HEK293T (cell line): Measurements from ENCODE around the gene POLR2A.

Experiments
- CTCF ChIA-PET: fragments of 350-600 bp; formaldehyde crosslinking; extraction: SDS; loops from one replicate; lab custom pipeline; 2021; ENCODE audit warnings: antibody characterized with exemption, inconsistent platforms; lab: Yijun Ruan, JAX
- POLR2A ChIA-PET: fragments of 350-600 bp; formaldehyde crosslinking; extraction: SDS; loops from one replicate; lab custom pipeline; 2020; ENCODE audit warnings: antibody characterized with exemption, inconsistent platforms; lab: Yijun Ruan, JAX
- DNase-seq: peaks from one replicate; pipeline ENCODE4 v3.0.0; 2012; ENCODE audit warnings: mixed read lengths; ENCODE audit errors: extremely low spot score
- ARNT ChIP-seq: fragments of 450-650 bp; IDR thresholded peaks from 2 replicates; pipeline ENCODE4 v1.6.1; 2017; ENCODE audit warnings: mild to moderate bottlenecking
- BHLHE40 ChIP-seq: fragments of 450-650 bp; IDR thresholded peaks from 2 replicates; pipeline ENCODE4 v1.6.1; 2016; ENCODE audit warnings: mild to moderate bottlenecking, moderate library complexity, borderline replicate concordance
- CTBP1 ChIP-seq: fragments of 450-650 bp; IDR thresholded peaks from 2 replicates; pipeline ENCODE4 v1.6.1; 2016; ENCODE audit warnings: borderline replicate concordance
- ELF4 ChIP-seq: fragments of 450-650 bp; IDR thresholded peaks from 2 replicates; pipeline ENCODE4 v1.6.1; 2017; ENCODE audit warnings: antibody characterized with exemption
- FOXA1 ChIP-seq: fragments of 450-650 bp; IDR thresholded peaks from 2 replicates; pipeline ENCODE4 v1.6.1; 2016; ENCODE audit warnings: mild to moderate bottlenecking
- FOXK2 ChIP-seq: fragments of 450-650 bp; IDR thresholded peaks from 2 replicates; pipeline ENCODE4 v1.6.1; 2016; ENCODE audit warnings: mild to moderate bottlenecking
- FOXM1 ChIP-seq: fragments of 450-650 bp; IDR thresholded peaks from 2 replicates; pipeline ENCODE4 v1.6.1; 2017; ENCODE audit warnings: mild to moderate bottlenecking, borderline replicate concordance
- HDGF ChIP-seq: fragments of 450-650 bp; IDR thresholded peaks from 2 replicates; pipeline ENCODE4 v1.6.1; 2017; ENCODE audit warnings: antibody characterized with exemption, borderline replicate concordance
- L3MBTL2 ChIP-seq: fragments of 450-650 bp; conservative IDR thresholded peaks from 2 replicates; pipeline ENCODE4 v1.6.1; 2016; ENCODE audit warnings: mild to moderate bottlenecking
- LEF1 ChIP-seq: fragments of 450-650 bp; IDR thresholded peaks from 2 replicates; pipeline ENCODE4 v1.6.1; 2017; ENCODE audit warnings: mild to moderate bottlenecking, borderline replicate concordance
- NFRKB ChIP-seq: fragments of 450-650 bp; IDR thresholded peaks from 2 replicates; pipeline ENCODE4 v1.6.1; 2016; ENCODE audit warnings: mild to moderate bottlenecking, moderate library complexity
- PKNOX1 ChIP-seq: fragments of 450-650 bp; IDR thresholded peaks from 2 replicates; pipeline ENCODE4 v1.6.1; 2016
- SP1 ChIP-seq: fragments of 450-650 bp; IDR thresholded peaks from 2 replicates; pipeline ENCODE4 v1.6.1; 2017
- SUZ12 ChIP-seq: fragments of 450-650 bp; IDR thresholded peaks from 2 replicates; pipeline ENCODE4 v1.6.1; 2016; ENCODE audit warnings: mild to moderate bottlenecking
- TARDBP ChIP-seq: fragments of 450-650 bp; IDR thresholded peaks from 2 replicates; pipeline ENCODE4 v1.6.1; 2016
- ZNF384 ChIP-seq: fragments of 450-650 bp; IDR thresholded peaks from 2 replicates; pipeline ENCODE4 v1.6.1; 2016

The POLR2A gene

GRCh38 chr17:7541074-7541621, 57.0 kb downstream of the POLR2A start:
- TF ChIP-seq ARNT (no peak), CTBP1 (no peak), BHLHE40 (no peak), FOXK2 (no peak), TARDBP (no peak), ELF4 (no peak), L3MBTL2 (no peak), SP1 (no peak), SUZ12 (no peak), PKNOX1 (no peak), NFRKB (no peak), LEF1 (no peak), ZNF384 (no peak), HDGF (no peak), FOXM1 (no peak), FOXA1 (no peak)
- ChIA-PET POLR2A (no interaction called here), CTCF (no interaction called here)
- no peak for DNase-seq

- ChIA-PET POLR2A (no interaction called here), CTCF (no interaction called here)
- no peak for TF ChIP-seq TARDBP
- no peak for TF ChIP-seq ZNF384
- no peak for TF ChIP-seq ARNT
- no peak for TF ChIP-seq HDGF
- no peak for TF ChIP-seq ELF4
- no peak for TF ChIP-seq L3MBTL2
- TF ChIP-seq PKNOX1 = no peak
- TF ChIP-seq CTBP1 = no peak
- no peak for TF ChIP-seq NFRKB
- TF ChIP-seq BHLHE40 = no peak
- no peak for TF ChIP-seq FOXK2
- no peak for TF ChIP-seq SUZ12
- TF ChIP-seq FOXA1 = no peak
- no peak for TF ChIP-seq SP1
- DNase-seq = no peak
These were observed 60.7 kb downstream of the POLR2A start for GRCh38 chr17:7544911-7545310.

GRCh38 chr17:7548585-7549400, 64.6 kb downstream of the POLR2A start, which contains the start of gene TNFSF12:
Gene TNFSF12, plus strand, starts transcription at chr17:7549058. Its CDS starts 96 bp downstream, at chr17:7549154.
- TF ChIP-seq ARNT (no peak), L3MBTL2 (peak; percentile 25; the same call in 1 of the 2 replicates)
- POLR2A ChIA-PET = interaction anchor here (1.1 to 1.6 kb wide), 2 partner anchors 12 to 25 kb away, joined by 4 to 5 read pairs; no protein-coding TSS in a partner anchor
- peak; percentile 50 for DNase-seq
- CTCF ChIA-PET = interaction anchor here (2.0 kb wide), 1 partner anchor 12 kb away, joined by 6 read pairs; no protein-coding TSS in a partner anchor
